WTC11 (cell line): ENCODE measurements around the gene LSP1. TPM values are rescaled to one million over a fixed set of nuclear protein-coding genes. Genes with fewer than 3 reads are reported as not detected.

Source experiments
- ATAC-seq: fragments of 200-7000 bp; cut with Tn5 transposase; 2 replicates; pipeline ENCODE4 v1.10.0; 2021; ENCODE audit warnings: mild to moderate bottlenecking, moderate library complexity
- CTCF ChIA-PET: fragments of 300-600 bp; sonication (Branson Sonifier 250); formaldehyde crosslinking; loops from one replicate; lab custom pipeline; 2021; ENCODE audit warnings: antibody characterized with exemption; lab: Charles Lee
- POLR2A ChIA-PET: fragments of 350-600 bp; sonication (Branson Sonifier 250); formaldehyde crosslinking; loops from one replicate; lab custom pipeline; 2021; ENCODE audit warnings: antibody characterized with exemption; lab: Charles Lee
- DNase-seq: peaks from one replicate; pipeline ENCODE4 v3.0.0; 2021; ENCODE audit warnings: low spot score
- H3K27ac Mint-ChIP-seq: 2 replicates; pipeline ENCODE4 v1.8.0; 2021; ENCODE audit warnings: mixed read lengths
- H3K27me3 Mint-ChIP-seq: 2 replicates; pipeline ENCODE4 v1.8.0; 2021; ENCODE audit warnings: low read depth, mild to moderate bottlenecking, moderate library complexity, mixed read lengths
- H3K36me3 Mint-ChIP-seq: 2 replicates; pipeline ENCODE4 v1.8.0; 2021; ENCODE audit warnings: mixed read lengths
- H3K4me1 Mint-ChIP-seq: 2 replicates; pipeline ENCODE4 v1.8.0; 2022; ENCODE audit warnings: mixed read lengths
- H3K4me3 Mint-ChIP-seq: 2 replicates; pipeline ENCODE4 v1.8.0; 2021; ENCODE audit warnings: mild to moderate bottlenecking, moderate library complexity, mixed read lengths
- H3K9me3 Mint-ChIP-seq: 2 replicates; pipeline ENCODE4 v1.8.0; 2021; ENCODE audit warnings: mixed read lengths
- ATF6 ChIP-seq: sonication (generic); formaldehyde crosslinking; IDR thresholded peaks from 2 replicates; pipeline ENCODE4 v1.8.1; 2023; ENCODE audit warnings: mild to moderate bottlenecking, missing genetic modification reagents
- CREB1 ChIP-seq: sonication (generic); formaldehyde crosslinking; IDR thresholded peaks from 2 replicates; pipeline ENCODE4 v1.8.0; 2023; ENCODE audit warnings: mild to moderate bottlenecking, missing genetic modification reagents
- FOXK1 ChIP-seq: sonication (generic); formaldehyde crosslinking; IDR thresholded peaks from 2 replicates; pipeline ENCODE4 v1.8.0; 2022; ENCODE audit warnings: mild to moderate bottlenecking, moderate library complexity, missing genetic modification reagents
- FOXP4 ChIP-seq: sonication (generic); formaldehyde crosslinking; IDR thresholded peaks from 2 replicates; pipeline ENCODE4 v1.8.0; 2022; ENCODE audit warnings: mild to moderate bottlenecking, missing genetic modification reagents
- GRHL2 ChIP-seq: fragments of 250-450 bp; sonication (Bioruptor Pico); IDR thresholded peaks from 2 replicates; pipeline ENCODE4 v1.8.0; 2022; ENCODE audit warnings: mild to moderate bottlenecking, moderate library complexity; ENCODE audit not compliant: insufficient replicate concordance, severe bottlenecking
- HMGA2 ChIP-seq: fragments of 250-450 bp; sonication (Bioruptor Pico); IDR thresholded peaks from 2 replicates; pipeline ENCODE4 v1.4.0; 2021; ENCODE audit warnings: mild to moderate bottlenecking, moderate library complexity
- IRF2 ChIP-seq: sonication (generic); formaldehyde crosslinking; IDR thresholded peaks from 2 replicates; pipeline ENCODE4 v1.8.0; 2022; ENCODE audit warnings: low read depth, missing genetic modification reagents, borderline replicate concordance
- PRDM15 ChIP-seq: sonication (generic); formaldehyde crosslinking; IDR thresholded peaks from 2 replicates; pipeline ENCODE4 v1.8.0; 2022; ENCODE audit warnings: missing genetic modification reagents
- SMAD4 ChIP-seq: sonication (generic); formaldehyde crosslinking; IDR thresholded peaks from 2 replicates; pipeline ENCODE4 v1.8.0; 2022; ENCODE audit warnings: mild to moderate bottlenecking, missing genetic modification reagents
- ZNF512 ChIP-seq: sonication (generic); formaldehyde crosslinking; IDR thresholded peaks from 2 replicates; pipeline ENCODE4 v1.8.1; 2022; ENCODE audit warnings: missing genetic modification reagents, borderline replicate concordance
- ZSCAN18 ChIP-seq: fragments of 250-450 bp; sonication (Bioruptor Pico); IDR thresholded peaks from 2 replicates; pipeline ENCODE4 v2.1.2; 2022; ENCODE audit warnings: mild to moderate bottlenecking, moderate library complexity
- total RNA-seq: library from RNA; stranded (reverse); gene quantifications from 3 replicates; pipeline ENCODE4 v1.2.3, GENCODE V29; 2021
- TF ChIP-seq, protein P1 (sequence below): sonication (generic); formaldehyde crosslinking; IDR thresholded peaks from 2 replicates; pipeline ENCODE4 v1.8.0; 2022; ENCODE audit warnings: mild to moderate bottlenecking, missing genetic modification reagents
- TF ChIP-seq, protein P2 (sequence below): sonication (generic); formaldehyde crosslinking; IDR thresholded peaks from 2 replicates; pipeline ENCODE4 v1.8.1; 2022; ENCODE audit warnings: low read depth, missing genetic modification reagents, borderline replicate concordance
- TF ChIP-seq, protein P3 (sequence below): sonication (generic); formaldehyde crosslinking; IDR thresholded peaks from 2 replicates; pipeline ENCODE4 v1.8.1; 2022; ENCODE audit warnings: low read depth, mild to moderate bottlenecking, moderate library complexity, missing genetic modification reagents, borderline replicate concordance
- TF ChIP-seq, protein P4 (sequence below): fragments of 250-450 bp; sonication (Bioruptor Pico); IDR thresholded peaks from 2 replicates; pipeline ENCODE4 v1.9.0; 2021; ENCODE audit warnings: mild to moderate bottlenecking

The LSP1 gene
- total RNA-seq, 1 experiment from 2014 or later, result 0.77 TPM

DNA sequence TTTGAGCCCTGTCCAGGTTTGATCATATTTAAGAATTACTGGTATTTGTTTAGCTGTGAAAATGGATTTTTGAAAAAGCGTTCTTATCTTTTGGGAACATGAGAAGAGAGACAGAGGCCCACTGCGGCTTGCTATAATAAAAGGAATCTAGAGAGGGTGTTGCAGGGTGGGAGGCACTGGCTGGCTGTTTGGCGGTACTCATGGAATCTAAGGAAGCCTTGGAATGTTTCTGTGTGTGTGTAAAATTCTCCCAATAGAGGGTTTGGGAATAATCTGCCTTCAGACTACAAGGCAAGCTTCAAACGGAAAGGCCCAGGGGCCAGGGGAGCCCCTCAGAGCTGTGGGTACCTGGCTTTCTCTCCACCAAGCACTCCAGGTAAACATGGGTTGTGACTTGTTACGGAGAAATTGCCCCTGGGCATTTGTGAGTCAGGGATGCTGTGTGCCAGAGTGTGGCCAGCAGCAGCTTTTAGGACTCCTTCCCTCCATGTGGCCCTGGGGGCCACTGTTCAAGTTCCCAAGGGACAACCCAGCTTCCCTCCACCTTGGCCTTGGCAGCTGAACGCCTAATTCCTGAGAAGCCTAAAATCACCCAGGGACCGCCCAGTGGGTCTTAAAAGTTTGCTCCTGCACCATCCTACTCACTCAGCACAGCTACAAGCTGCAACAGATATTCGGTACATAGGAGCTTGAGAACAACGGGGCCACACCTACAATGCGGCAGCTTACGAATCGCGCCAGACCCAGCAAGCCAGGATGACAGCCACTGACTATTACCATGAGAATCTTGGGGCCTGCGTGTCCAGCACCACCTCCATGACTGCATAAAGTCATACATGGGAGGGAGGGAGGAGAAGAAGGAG is 32.2 kb upstream of the LSP1 start:
- Mint-ChIP-seq H3K9me3 (peaks cover 23% of the 10 kb centered on the region), H3K36me3 (no peaks in the 10 kb centered on the region), H3K27ac (no peak overlapping the region), H3K4me1 (no peaks in the 10 kb centered on the region), H3K4me3 (no peak overlapping the region), H3K27me3 (peaks cover 22% of the 10 kb centered on the region)
- ChIA-PET CTCF (interaction anchor here (0.8 to 2.7 kb wide), 4 partner anchors 12 to 178 kb away, joined by 3 to 8 read pairs (median 4); no protein-coding TSS in a partner anchor), POLR2A (interaction anchor here (0.6 kb wide), 1 partner anchor 1105 kb away, joined by 8 read pairs; no protein-coding TSS in a partner anchor)
- DNase-seq (no peak), ATAC-seq (no peak)
- TF ChIP-seq SMAD4, result no peak
- no peak for TF ChIP-seq HMGA2 (CRISPR knock-in tag)
- TF ChIP-seq FOXK1 (CRISPR knock-in tag), result no peak
- TF ChIP-seq, protein P1, sequence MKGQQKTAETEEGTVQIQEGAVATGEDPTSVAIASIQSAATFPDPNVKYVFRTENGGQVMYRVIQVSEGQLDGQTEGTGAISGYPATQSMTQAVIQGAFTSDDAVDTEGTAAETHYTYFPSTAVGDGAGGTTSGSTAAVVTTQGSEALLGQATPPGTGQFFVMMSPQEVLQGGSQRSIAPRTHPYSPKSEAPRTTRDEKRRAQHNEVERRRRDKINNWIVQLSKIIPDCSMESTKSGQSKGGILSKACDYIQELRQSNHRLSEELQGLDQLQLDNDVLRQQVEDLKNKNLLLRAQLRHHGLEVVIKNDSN (CRISPR knock-in tag), result no peak
- no peak for TF ChIP-seq PRDM15 (CRISPR knock-in tag)
- TF ChIP-seq GRHL2, result no peak
- TF ChIP-seq, protein P2, sequence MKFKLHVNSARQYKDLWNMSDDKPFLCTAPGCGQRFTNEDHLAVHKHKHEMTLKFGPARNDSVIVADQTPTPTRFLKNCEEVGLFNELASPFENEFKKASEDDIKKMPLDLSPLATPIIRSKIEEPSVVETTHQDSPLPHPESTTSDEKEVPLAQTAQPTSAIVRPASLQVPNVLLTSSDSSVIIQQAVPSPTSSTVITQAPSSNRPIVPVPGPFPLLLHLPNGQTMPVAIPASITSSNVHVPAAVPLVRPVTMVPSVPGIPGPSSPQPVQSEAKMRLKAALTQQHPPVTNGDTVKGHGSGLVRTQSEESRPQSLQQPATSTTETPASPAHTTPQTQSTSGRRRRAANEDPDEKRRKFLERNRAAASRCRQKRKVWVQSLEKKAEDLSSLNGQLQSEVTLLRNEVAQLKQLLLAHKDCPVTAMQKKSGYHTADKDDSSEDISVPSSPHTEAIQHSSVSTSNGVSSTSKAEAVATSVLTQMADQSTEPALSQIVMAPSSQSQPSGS (CRISPR knock-in tag), result no peak
- no peak for TF ChIP-seq ATF6 (CRISPR knock-in tag)
- TF ChIP-seq FOXP4 (CRISPR knock-in tag), result no peak
- no peak for TF ChIP-seq IRF2 (CRISPR knock-in tag)
- TF ChIP-seq ZNF512 (CRISPR knock-in tag), result no peak
- no peak for TF ChIP-seq ZSCAN18 (CRISPR knock-in tag)
- TF ChIP-seq, protein P3, sequence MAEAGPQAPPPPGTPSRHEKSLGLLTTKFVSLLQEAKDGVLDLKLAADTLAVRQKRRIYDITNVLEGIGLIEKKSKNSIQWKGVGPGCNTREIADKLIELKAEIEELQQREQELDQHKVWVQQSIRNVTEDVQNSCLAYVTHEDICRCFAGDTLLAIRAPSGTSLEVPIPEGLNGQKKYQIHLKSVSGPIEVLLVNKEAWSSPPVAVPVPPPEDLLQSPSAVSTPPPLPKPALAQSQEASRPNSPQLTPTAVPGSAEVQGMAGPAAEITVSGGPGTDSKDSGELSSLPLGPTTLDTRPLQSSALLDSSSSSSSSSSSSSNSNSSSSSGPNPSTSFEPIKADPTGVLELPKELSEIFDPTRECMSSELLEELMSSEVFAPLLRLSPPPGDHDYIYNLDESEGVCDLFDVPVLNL (CRISPR knock-in tag), result no peak
- no peak for TF ChIP-seq CREB1 (CRISPR knock-in tag)
- TF ChIP-seq, protein P4, sequence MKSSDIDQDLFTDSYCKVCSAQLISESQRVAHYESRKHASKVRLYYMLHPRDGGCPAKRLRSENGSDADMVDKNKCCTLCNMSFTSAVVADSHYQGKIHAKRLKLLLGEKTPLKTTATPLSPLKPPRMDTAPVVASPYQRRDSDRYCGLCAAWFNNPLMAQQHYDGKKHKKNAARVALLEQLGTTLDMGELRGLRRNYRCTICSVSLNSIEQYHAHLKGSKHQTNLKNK (CRISPR knock-in tag), result no peak
